Endothelial cell of umbilical vein (primary cell): Measurements from ENCODE around the gene IFI27. TPM values are rescaled to one million over a fixed set of nuclear protein-coding genes. Genes with fewer than 3 reads are reported as not detected.

ENCODE experiments used
- BruUV-seq: library from RNA; stranded (reverse); fragments of 400-500 nt; replicated peaks from 2 replicates; lab custom pipeline; 2021; lab: Mats Ljungman, UMichigan
- CTCF ChIA-PET: fragments of 300-600, 350-600 bp; sonication (Branson Sonifier 250); formaldehyde crosslinking; loops from one replicate; lab custom pipeline; 2021; ENCODE audit warnings: antibody characterized with exemption, inconsistent platforms; lab: Charles Lee
- POLR2A ChIA-PET: fragments of 300-600, 350-600 bp; sonication (Branson Sonifier 250); formaldehyde crosslinking; loops from one replicate; lab custom pipeline; 2021; ENCODE audit warnings: antibody characterized with exemption, inconsistent platforms; lab: Charles Lee
- DNase-seq: peaks from one replicate; pipeline ENCODE4 v3.0.0-alpha.2; 2011; ENCODE audit warnings: low read depth, low spot score
- FAIRE-seq: peaks from 2 replicates; lab custom pipeline; 2011; peaks lifted over from hg19 to GRCh38; lab: Jason Lieb, UNC
- H2AFZ ChIP-seq: 2 replicates; pipeline ENCODE4 v1.6.0; 2012; ENCODE audit warnings: low read depth, low read length, control low read depth, inconsistent platforms
- H3K27ac ChIP-seq: 2 replicates; pipeline ENCODE4 v1.5.1; 2011; ENCODE audit warnings: low read depth, mild to moderate bottlenecking, control low read depth, low read length, moderate library complexity; ENCODE audit not compliant: insufficient read depth
- H3K27me3 ChIP-seq, 2 experiments: 2 replicates each; pipeline versions ENCODE4 v1.6.0 to v1.6.1; 2011; ENCODE audit warnings: low read length in 2 of 2, mixed read lengths in 1 of 2; ENCODE audit not compliant: control insufficient read depth in 2 of 2, insufficient read depth in 2 of 2
- H3K36me3 ChIP-seq, 2 experiments: 2 replicates in 1 of 2; 3 replicates in 1 of 2; pipeline ENCODE4 v1.5.1; 2011; ENCODE audit warnings: low read length in 2 of 2, mild to moderate bottlenecking in 1 of 2, moderate library complexity in 1 of 2; ENCODE audit not compliant: control insufficient read depth in 2 of 2, insufficient read depth in 2 of 2; ENCODE audit errors: extremely low read depth in 1 of 2
- H3K4me1 ChIP-seq: 3 replicates; pipeline ENCODE4 v1.5.1; 2011; ENCODE audit warnings: mild to moderate bottlenecking, low read length; ENCODE audit not compliant: control insufficient read depth, insufficient read depth; ENCODE audit errors: extremely low read depth
- H3K4me2 ChIP-seq: 2 replicates; pipeline ENCODE4 v1.6.1; 2011; ENCODE audit warnings: low read length, control low read depth, mixed read lengths; ENCODE audit not compliant: insufficient read depth
- H3K4me3 ChIP-seq, 3 experiments: fragments of 200-600 bp in 1 of 3; sonication (generic), shearing (Covaris generic) in 1 of 3; replicated peaks in 1 of 3; 2 replicates each; pipeline ENCODE4 v1.5.1; 2011 to 2016; ENCODE audit warnings: control low read depth in 3 of 3, low read length in 3 of 3, mild to moderate bottlenecking in 2 of 3, inconsistent platforms in 1 of 3, low read depth in 1 of 3, moderate library complexity in 1 of 3; ENCODE audit not compliant: insufficient read depth in 1 of 3
- H3K79me2 ChIP-seq: 2 replicates; pipeline ENCODE4 v1.6.0; 2012; ENCODE audit warnings: low read length, inconsistent platforms; ENCODE audit not compliant: control insufficient read depth, insufficient read depth
- H3K9ac ChIP-seq: replicated peaks from 2 replicates; pipeline ENCODE3; 2011; ENCODE audit warnings: low read length, control low read depth; ENCODE audit not compliant: insufficient read depth; ENCODE audit errors: extremely low read depth
- H3K9me1 ChIP-seq: replicated peaks from 3 replicates; pipeline ENCODE4 v1.6.0; 2011; ENCODE audit warnings: mild to moderate bottlenecking, low read length; ENCODE audit not compliant: control insufficient read depth, insufficient read depth; ENCODE audit errors: extremely low read depth
- H3K9me3 ChIP-seq: replicated peaks from 2 replicates; pipeline ENCODE4 v1.5.1; 2012; ENCODE audit warnings: low read length, inconsistent platforms; ENCODE audit not compliant: control insufficient read depth, insufficient read depth
- H4K20me1 ChIP-seq: replicated peaks from 2 replicates; pipeline ENCODE3; 2011; ENCODE audit warnings: mild to moderate bottlenecking, low read length; ENCODE audit not compliant: control insufficient read depth, insufficient read depth; ENCODE audit errors: extremely low read depth
- CTCF ChIP-seq, 2 donors: IDR thresholded peaks; 1 replicate in 1 of 2; 2 replicates in 1 of 2; pipeline ENCODE4 v1.5.1; 2011; ENCODE audit warnings: low read length in 2 of 2, mild to moderate bottlenecking in 2 of 2, moderate library complexity in 2 of 2, control low read depth in 1 of 2, inconsistent platforms in 1 of 2, low read depth in 1 of 2; ENCODE audit not compliant: insufficient read depth in 1 of 2; ENCODE audit errors: extremely low read depth in 1 of 2
- EZH2 ChIP-seq: IDR thresholded peaks from 2 replicates; pipeline ENCODE4 v1.6.1; 2012; ENCODE audit warnings: borderline replicate concordance, low read depth, mild to moderate bottlenecking, moderate library complexity, low read length, inconsistent platforms; ENCODE audit not compliant: severe bottlenecking
- FOS ChIP-seq: IDR thresholded peaks from 2 replicates; pipeline ENCODE4 v1.6.1; 2011; ENCODE audit warnings: mild to moderate bottlenecking, low read length, moderate library complexity, borderline replicate concordance; ENCODE audit not compliant: insufficient read depth
- GATA2 ChIP-seq: IDR thresholded peaks from 2 replicates; pipeline ENCODE4 v1.7.0; 2011; ENCODE audit warnings: low read depth, mild to moderate bottlenecking, moderate library complexity, mixed read lengths, low read length; ENCODE audit not compliant: insufficient read length, insufficient read depth
- JUN ChIP-seq: IDR thresholded peaks from 2 replicates; pipeline ENCODE4 v1.6.1; 2011; ENCODE audit warnings: borderline replicate concordance, low read depth; ENCODE audit not compliant: insufficient read length, insufficient read depth
- MYC ChIP-seq: IDR thresholded peaks from one replicate; pipeline ENCODE4 v1.6.1; 2011; ENCODE audit warnings: mild to moderate bottlenecking, low read depth, low read length
- POLR2A ChIP-seq: IDR thresholded peaks from 2 replicates; pipeline ENCODE4 v1.6.1; 2012; ENCODE audit warnings: low read depth, mild to moderate bottlenecking, control low read depth, low read length
- POLR2AphosphoS5 ChIP-seq: IDR thresholded peaks from 2 replicates; pipeline ENCODE4 v1.6.1; 2012; ENCODE audit warnings: low read depth, mild to moderate bottlenecking, control low read depth, low read length, moderate library complexity; ENCODE audit not compliant: insufficient read depth
- dilution Hi-C: fragments of 300-500 bp; cut with MboI; formaldehyde crosslinking; loops from one replicate; pipeline ENCODE4 v1.15.0; 2019; ENCODE audit warnings: low sequenced_read_pairs; ENCODE audit not compliant: extremely low pct_ligation_motif_present
- intact Hi-C: fragments of 100-400 bp; cut with micrococcal nuclease; formaldehyde crosslinking; loops from one replicate; pipeline ENCODE4 v1.10.0; 2022
- polyA plus RNA-seq, 4 experiments: library from polyadenylated mRNA; depleted of rRNA in 3 of 4; stranded (reverse) in 3 of 4; unstranded in 1 of 4; fragments of >200 nt; gene quantifications; 2 replicates each; pipeline versions ENCODE4 v1.2.1 to v1.2.3, GENCODE V29; 2011 to 2012; ENCODE audit warnings: missing spikeins in 1 of 4
- total RNA-seq: library from RNA; stranded (reverse); gene quantifications from 2 replicates; pipeline ENCODE4 v1.2.3, GENCODE V29; 2021
- TF ChIP-seq, protein P1 (sequence below): IDR thresholded peaks from 2 replicates; pipeline ENCODE4 v1.6.1; 2011; ENCODE audit not compliant: insufficient read depth, insufficient read length

IFI27 gene
- total and polyA plus RNA-seq, 2 donors (not counting 3 experiments of a cell fraction or from before 2014, with no cell fraction given) = 126 to 1,265 TPM

DNA sequence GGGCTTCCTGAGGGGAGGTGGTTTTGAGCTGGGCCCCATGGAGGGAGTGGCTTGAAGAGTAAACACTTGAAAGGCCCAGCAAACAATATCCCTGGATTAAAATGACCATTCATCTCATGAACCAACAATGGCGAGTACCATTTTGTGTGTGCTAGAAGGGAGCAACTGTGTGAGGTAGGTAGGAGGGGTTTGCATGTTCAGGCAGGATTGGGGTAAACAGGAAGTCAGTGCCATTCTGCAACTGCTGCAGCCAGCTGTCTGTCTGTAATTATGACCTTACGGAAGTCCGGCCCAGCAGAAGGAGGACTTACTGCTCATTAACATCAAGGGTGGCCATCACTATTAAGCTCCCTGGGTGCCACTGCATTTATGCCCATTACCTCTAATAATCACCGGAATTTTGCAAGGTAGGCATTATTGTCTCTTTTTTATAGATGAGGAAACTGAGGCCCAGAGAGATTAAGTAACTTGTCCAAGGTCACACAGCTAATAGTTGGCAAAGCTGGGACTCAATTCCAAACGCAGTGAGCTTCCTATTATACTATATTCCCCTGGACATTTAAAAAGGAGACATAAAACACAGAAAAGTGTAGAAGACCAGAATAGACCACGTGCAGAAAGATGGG lies 35.5 kb downstream of the IFI27 start:
- POLR2A ChIA-PET = no interaction called here
- CTCF ChIA-PET = interaction anchor here (0.8 to 1.3 kb wide), 3 partner anchors 10 to 111 kb away, joined by 4 to 5 read pairs (median 4); no protein-coding TSS in a partner anchor

More for the DNA sequence above, 35.5 kb downstream of the IFI27 start:
- no peak overlapping the region for H3K27ac ChIP-seq
- no peak for FAIRE-seq
- H3K9ac ChIP-seq = no peak overlapping the region
- H3K79me2 ChIP-seq = no peaks in the 10 kb centered on the region
- H3K9me1 ChIP-seq = no peaks in the 10 kb centered on the region
- no peaks in the 10 kb centered on the region for H3K4me1 ChIP-seq
- H4K20me1 ChIP-seq = no peaks in the 10 kb centered on the region
- no peak for TF ChIP-seq EZH2
- TF ChIP-seq CTCF (IDR thresholded peaks at IDR 0.05; ENCODE audit: extremely low read depth in 1 of 2, insufficient read depth in 1 of 2, low read depth in 1 of 2, low read length in 2 of 2) = no peak
- TF ChIP-seq, protein P1, sequence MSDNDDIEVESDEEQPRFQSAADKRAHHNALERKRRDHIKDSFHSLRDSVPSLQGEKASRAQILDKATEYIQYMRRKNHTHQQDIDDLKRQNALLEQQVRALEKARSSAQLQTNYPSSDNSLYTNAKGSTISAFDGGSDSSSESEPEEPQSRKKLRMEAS = no peak
- TF ChIP-seq FOS = no peak
- no peak for TF ChIP-seq GATA2
- TF ChIP-seq POLR2AphosphoS5 = no peak
- TF ChIP-seq MYC = no peak
- TF ChIP-seq JUN = no peak
- TF ChIP-seq POLR2A = no peak
- H3K27me3 ChIP-seq = no peaks in the 10 kb centered on the region
- intact Hi-C loops = no loop called here
- H3K36me3 ChIP-seq = no peaks in the 10 kb centered on the region
- H3K9me3 ChIP-seq = no peaks in the 10 kb centered on the region
- BruUV-seq = no TSS peak
- no peak overlapping the region for H3K4me2 ChIP-seq
- dilution Hi-C loops = no loop called here
- DNase-seq = no peak
- no peak overlapping the region for H2AFZ ChIP-seq
- H3K4me3 ChIP-seq = no peak overlapping the region
